Neural cell (in vitro differentiated cells): ENCODE results near the gene BLVRB. TPM values are rescaled to one million over a fixed set of nuclear protein-coding genes. Genes with fewer than 3 reads are reported as not detected.
A peak's percentile ranks its signal among the peaks of the same experiment; 100 is the strongest.

Experiments used
- H2AFZ ChIP-seq: fragments of 200-600, 300-800 bp; sonication (generic), shearing (Covaris generic); 2 replicates; pipeline ENCODE4 v1.6.0; 2014; ENCODE audit warnings: low read depth, mild to moderate bottlenecking, antibody characterized with exemption, low read length, moderate library complexity
- H3F3A ChIP-seq: fragments of 200-600 bp; shearing (Covaris generic); 2 replicates; pipeline ENCODE4 v1.6.1; 2016; ENCODE audit warnings: mild to moderate bottlenecking, moderate library complexity, mixed read lengths, antibody characterized with exemption, low read length; ENCODE audit not compliant: insufficient read depth, poor library complexity, severe bottlenecking
- H3K27ac ChIP-seq: fragments of 200-600, 300-800 bp; sonication (generic), shearing (Covaris generic); 2 replicates; pipeline ENCODE4 v1.5.1; 2014; ENCODE audit warnings: mild to moderate bottlenecking, low read length, moderate library complexity
- H3K27me3 ChIP-seq: fragments of 300-800, 200-600 bp; sonication (generic), shearing (Covaris generic); 2 replicates; pipeline ENCODE4 v1.6.0; 2014; ENCODE audit warnings: mild to moderate bottlenecking, low read depth, low read length, moderate library complexity; ENCODE audit not compliant: insufficient read depth
- H3K36me3 ChIP-seq: fragments of 300-800, 200-600 bp; sonication (generic), shearing (Covaris generic); 2 replicates; pipeline ENCODE4 v1.5.1; 2014; ENCODE audit warnings: mild to moderate bottlenecking, antibody characterized with exemption, low read length, moderate library complexity; ENCODE audit not compliant: insufficient read depth
- H3K4me2 ChIP-seq: fragments of 300-800, 200-600 bp; sonication (generic), shearing (Covaris generic); 2 replicates; pipeline ENCODE4 v1.6.0; 2014; ENCODE audit warnings: mild to moderate bottlenecking, low read length
- H3K4me3 ChIP-seq: fragments of 300-800, 200-600 bp; sonication (generic), shearing (Covaris generic); 2 replicates; pipeline ENCODE4 v1.5.1; 2014; ENCODE audit warnings: mild to moderate bottlenecking, low read length, moderate library complexity
- H3K79me2 ChIP-seq: fragments of 200-600 bp; shearing (Covaris generic); replicated peaks from 2 replicates; pipeline ENCODE4 v1.6.0; 2014; ENCODE audit warnings: mild to moderate bottlenecking, low read length, moderate library complexity; ENCODE audit not compliant: insufficient read depth
- H3K9ac ChIP-seq: fragments of 300-800, 200-600 bp; sonication (generic), shearing (Covaris generic); 2 replicates; pipeline ENCODE4 v1.6.1; 2016; ENCODE audit warnings: mild to moderate bottlenecking, low read length, mixed read lengths
- H3K9me2 ChIP-seq: fragments of 200-600 bp; shearing (Covaris generic); 2 replicates; pipeline ENCODE4 v1.6.1; 2016; ENCODE audit warnings: mild to moderate bottlenecking, low read length, mixed read lengths; ENCODE audit not compliant: insufficient read depth
- H3K9me3 ChIP-seq: fragments of 200-600, 300-800 bp; sonication (generic), shearing (Covaris generic); 2 replicates; pipeline ENCODE4 v1.6.1; 2016; ENCODE audit warnings: mild to moderate bottlenecking, mixed run types, low read length, moderate library complexity, mixed read lengths
- H4K20me1 ChIP-seq: fragments of 200-600 bp; shearing (Covaris generic); 2 replicates; pipeline ENCODE4 v1.6.1; 2016; ENCODE audit warnings: mild to moderate bottlenecking, mixed run types; ENCODE audit not compliant: insufficient read depth
- EP300 ChIP-seq: fragments of 450-650 bp; conservative IDR thresholded peaks from 2 replicates; pipeline ENCODE4 v1.6.1; 2014; ENCODE audit warnings: antibody characterized with exemption, mild to moderate bottlenecking, moderate library complexity; ENCODE audit not compliant: poor library complexity, severe bottlenecking
- EZH2 ChIP-seq: fragments of 200-600, 300-800 bp; shearing (Covaris generic), sonication (generic); IDR thresholded peaks from 2 replicates; pipeline ENCODE4 v1.6.1; 2014; ENCODE audit warnings: antibody characterized with exemption, low read length, borderline replicate concordance, mild to moderate bottlenecking; ENCODE audit not compliant: insufficient read depth, poor library complexity, severe bottlenecking
- MXI1 ChIP-seq: fragments of 450-650 bp; conservative IDR thresholded peaks from 2 replicates; pipeline ENCODE4 v1.6.1; 2014; ENCODE audit warnings: antibody characterized with exemption, mild to moderate bottlenecking; ENCODE audit not compliant: poor library complexity, severe bottlenecking
- POLR2AphosphoS5 ChIP-seq: IDR thresholded peaks from 2 replicates; pipeline ENCODE4 v1.6.1; 2012
- RAD21 ChIP-seq: fragments of 450-650 bp; conservative IDR thresholded peaks from 2 replicates; pipeline ENCODE4 v1.6.1; 2014; ENCODE audit warnings: antibody characterized with exemption, mild to moderate bottlenecking, moderate library complexity
- SMC3 ChIP-seq: fragments of 450-650 bp; conservative IDR thresholded peaks from 2 replicates; pipeline ENCODE4 v1.6.1; 2014; ENCODE audit warnings: antibody characterized with exemption, mild to moderate bottlenecking, moderate library complexity; ENCODE audit not compliant: poor library complexity
- TAF1 ChIP-seq: IDR thresholded peaks from 2 replicates; pipeline ENCODE4 v1.6.1; 2012; ENCODE audit warnings: low read depth
- polyA plus RNA-seq: library from polyadenylated mRNA; depleted of rRNA; stranded (reverse); fragments of >200 nt; gene quantifications from 2 replicates; pipeline ENCODE4 v1.2.3, GENCODE V29; 2014
- TF ChIP-seq, protein P1 (sequence below): IDR thresholded peaks from 2 replicates; pipeline ENCODE4 v1.6.1; 2012; ENCODE audit warnings: borderline replicate concordance
- TF ChIP-seq, protein P2 (sequence below): fragments of 450-650 bp; IDR thresholded peaks from 2 replicates; pipeline ENCODE4 v1.5.1; 2014; ENCODE audit warnings: antibody characterized with exemption, mild to moderate bottlenecking, moderate library complexity; ENCODE audit not compliant: poor library complexity, severe bottlenecking

Gene BLVRB
- polyA plus RNA-seq, 1 donor from 2014 or later = 9.9 TPM

DNA sequence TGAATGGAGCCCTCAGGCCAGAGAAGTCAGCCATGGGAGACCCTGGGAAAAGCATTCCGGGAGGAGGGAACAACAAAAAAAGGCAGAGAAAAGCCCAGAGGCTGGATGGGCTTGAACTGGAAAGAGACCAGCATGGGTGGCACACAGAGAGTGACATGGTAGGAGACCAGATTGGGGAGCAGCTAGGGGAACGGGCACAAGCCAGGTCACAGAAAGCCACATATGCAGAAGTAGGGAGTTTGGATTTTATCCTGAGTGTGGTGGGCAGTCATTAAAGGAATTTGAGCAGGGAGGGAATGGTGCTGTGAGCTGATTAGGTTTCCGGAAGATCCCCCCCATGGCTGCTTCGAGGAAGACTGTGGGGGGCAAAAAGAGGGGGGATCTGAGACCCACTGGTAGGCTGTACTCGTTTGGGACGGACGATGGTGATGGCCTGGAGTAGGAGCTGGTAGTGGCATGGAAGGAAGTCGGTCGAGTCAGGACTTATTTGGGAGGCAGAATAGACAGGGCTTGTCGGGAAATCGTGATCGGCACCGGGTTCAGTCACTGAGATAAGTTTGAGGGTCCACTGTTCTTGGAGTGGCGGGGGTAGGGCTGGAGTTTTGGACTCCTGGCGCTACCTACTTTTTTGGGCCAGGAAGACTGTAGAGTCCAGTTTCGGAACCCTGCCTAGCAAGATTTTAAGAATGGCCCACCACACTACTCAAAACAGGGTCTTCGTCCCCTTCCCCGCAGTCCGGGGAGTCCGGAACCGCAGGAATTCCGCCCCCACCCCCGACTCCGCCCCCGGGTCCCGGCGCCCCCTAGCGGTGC, 40.7 kb downstream of the BLVRB start:
- TF ChIP-seq EP300 = no peak
- TF ChIP-seq SMC3 = no peak
- TF ChIP-seq, protein P1, sequence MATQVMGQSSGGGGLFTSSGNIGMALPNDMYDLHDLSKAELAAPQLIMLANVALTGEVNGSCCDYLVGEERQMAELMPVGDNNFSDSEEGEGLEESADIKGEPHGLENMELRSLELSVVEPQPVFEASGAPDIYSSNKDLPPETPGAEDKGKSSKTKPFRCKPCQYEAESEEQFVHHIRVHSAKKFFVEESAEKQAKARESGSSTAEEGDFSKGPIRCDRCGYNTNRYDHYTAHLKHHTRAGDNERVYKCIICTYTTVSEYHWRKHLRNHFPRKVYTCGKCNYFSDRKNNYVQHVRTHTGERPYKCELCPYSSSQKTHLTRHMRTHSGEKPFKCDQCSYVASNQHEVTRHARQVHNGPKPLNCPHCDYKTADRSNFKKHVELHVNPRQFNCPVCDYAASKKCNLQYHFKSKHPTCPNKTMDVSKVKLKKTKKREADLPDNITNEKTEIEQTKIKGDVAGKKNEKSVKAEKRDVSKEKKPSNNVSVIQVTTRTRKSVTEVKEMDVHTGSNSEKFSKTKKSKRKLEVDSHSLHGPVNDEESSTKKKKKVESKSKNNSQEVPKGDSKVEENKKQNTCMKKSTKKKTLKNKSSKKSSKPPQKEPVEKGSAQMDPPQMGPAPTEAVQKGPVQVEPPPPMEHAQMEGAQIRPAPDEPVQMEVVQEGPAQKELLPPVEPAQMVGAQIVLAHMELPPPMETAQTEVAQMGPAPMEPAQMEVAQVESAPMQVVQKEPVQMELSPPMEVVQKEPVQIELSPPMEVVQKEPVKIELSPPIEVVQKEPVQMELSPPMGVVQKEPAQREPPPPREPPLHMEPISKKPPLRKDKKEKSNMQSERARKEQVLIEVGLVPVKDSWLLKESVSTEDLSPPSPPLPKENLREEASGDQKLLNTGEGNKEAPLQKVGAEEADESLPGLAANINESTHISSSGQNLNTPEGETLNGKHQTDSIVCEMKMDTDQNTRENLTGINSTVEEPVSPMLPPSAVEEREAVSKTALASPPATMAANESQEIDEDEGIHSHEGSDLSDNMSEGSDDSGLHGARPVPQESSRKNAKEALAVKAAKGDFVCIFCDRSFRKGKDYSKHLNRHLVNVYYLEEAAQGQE = no peak
- no peak for TF ChIP-seq TAF1
- TF ChIP-seq EZH2 = no peak
- TF ChIP-seq, protein P2, sequence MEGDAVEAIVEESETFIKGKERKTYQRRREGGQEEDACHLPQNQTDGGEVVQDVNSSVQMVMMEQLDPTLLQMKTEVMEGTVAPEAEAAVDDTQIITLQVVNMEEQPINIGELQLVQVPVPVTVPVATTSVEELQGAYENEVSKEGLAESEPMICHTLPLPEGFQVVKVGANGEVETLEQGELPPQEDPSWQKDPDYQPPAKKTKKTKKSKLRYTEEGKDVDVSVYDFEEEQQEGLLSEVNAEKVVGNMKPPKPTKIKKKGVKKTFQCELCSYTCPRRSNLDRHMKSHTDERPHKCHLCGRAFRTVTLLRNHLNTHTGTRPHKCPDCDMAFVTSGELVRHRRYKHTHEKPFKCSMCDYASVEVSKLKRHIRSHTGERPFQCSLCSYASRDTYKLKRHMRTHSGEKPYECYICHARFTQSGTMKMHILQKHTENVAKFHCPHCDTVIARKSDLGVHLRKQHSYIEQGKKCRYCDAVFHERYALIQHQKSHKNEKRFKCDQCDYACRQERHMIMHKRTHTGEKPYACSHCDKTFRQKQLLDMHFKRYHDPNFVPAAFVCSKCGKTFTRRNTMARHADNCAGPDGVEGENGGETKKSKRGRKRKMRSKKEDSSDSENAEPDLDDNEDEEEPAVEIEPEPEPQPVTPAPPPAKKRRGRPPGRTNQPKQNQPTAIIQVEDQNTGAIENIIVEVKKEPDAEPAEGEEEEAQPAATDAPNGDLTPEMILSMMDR = no peak
- no peak for TF ChIP-seq POLR2AphosphoS5
- no peak for TF ChIP-seq MXI1
- no peak for TF ChIP-seq RAD21
- peak overlapping the region; percentile 76 for H3K9ac ChIP-seq
- H3K9me2 ChIP-seq = no peaks in the 10 kb centered on the region
- peak overlapping the region; percentile 85 for H3K4me3 ChIP-seq
- peak overlapping the region; percentile 44 for H3K4me2 ChIP-seq
- no peaks in the 10 kb centered on the region for H3K27me3 ChIP-seq
- H2AFZ ChIP-seq = peak overlapping the region; percentile 45
- H3K36me3 ChIP-seq = no peaks in the 10 kb centered on the region
- no peaks in the 10 kb centered on the region for H4K20me1 ChIP-seq
- no peaks in the 10 kb centered on the region for H3K9me3 ChIP-seq
- peak overlapping the region; percentile 81 for H3K27ac ChIP-seq
- no peaks in the 10 kb centered on the region for H3F3A ChIP-seq
- no peaks in the 10 kb centered on the region for H3K79me2 ChIP-seq

DNA sequence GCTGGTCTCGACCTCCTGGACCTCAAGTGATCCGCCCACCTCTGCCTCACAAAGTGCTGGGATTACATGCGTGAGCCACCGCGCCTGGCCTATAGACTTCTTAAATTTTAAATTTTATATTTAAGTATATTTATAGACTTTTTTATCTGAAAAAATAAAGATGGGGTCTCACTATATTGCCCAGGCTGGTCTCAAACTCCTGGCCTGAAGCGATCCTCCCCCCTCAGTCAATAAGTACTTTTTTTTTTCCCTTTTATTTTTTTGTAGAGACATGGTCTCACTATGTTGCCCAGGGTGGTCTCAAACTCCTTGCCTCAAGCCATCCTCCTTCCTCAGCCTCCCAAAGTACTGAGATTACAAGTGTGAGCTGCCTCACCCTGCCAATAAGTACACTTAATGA, 41.6 kb downstream of the BLVRB start:
- no peaks in the 10 kb centered on the region for H3K27me3 ChIP-seq
- no peak overlapping the region for H3K4me2 ChIP-seq
- H3K4me3 ChIP-seq = no peak overlapping the region
- H3F3A ChIP-seq = no peaks in the 10 kb centered on the region
- no peaks in the 10 kb centered on the region for H3K79me2 ChIP-seq
- H2AFZ ChIP-seq = no peak overlapping the region
- no peak overlapping the region for H3K27ac ChIP-seq
- no peaks in the 10 kb centered on the region for H3K9me2 ChIP-seq
- H3K9ac ChIP-seq = no peak overlapping the region
- H3K36me3 ChIP-seq = no peaks in the 10 kb centered on the region
- TF ChIP-seq RAD21 (no peak), POLR2AphosphoS5 (no peak), MXI1 (no peak), EP300 (no peak), TAF1 (no peak), EZH2 (no peak), SMC3 (no peak)
- TF ChIP-seq, protein P1 = no peak
- TF ChIP-seq, protein P2 = no peak
- H4K20me1 ChIP-seq = no peaks in the 10 kb centered on the region
- H3K9me3 ChIP-seq = no peaks in the 10 kb centered on the region
